ENCODE measurements around the gene SERTAD3. TPM values are rescaled to one million over a fixed set of nuclear protein-coding genes. Genes with fewer than 3 reads are reported as not detected.

Gene SERTAD3
- polyA plus RNA-seq, 1 donor (not counting 4 experiments of a cell fraction or from before 2014, with no cell fraction given) = 11.8 TPM

GRCh38 chr19:40397568-40397906 is 46.6 kb downstream of the SERTAD3 start:
- Histone ChIP-seq H3K9me1 (ENCODE audit: control insufficient read depth, extremely low read depth, insufficient read depth, low read length) (no peaks in the 10 kb centered on the region), H3K27ac (ENCODE audit: control insufficient read depth, insufficient read depth, low read length) (no peak overlapping the region), H3K4me1 (ENCODE audit: control insufficient read depth, extremely low read depth, insufficient read depth, low read length) (peaks cover 8% of the 10 kb centered on the region), H4K20me1 (ENCODE audit: control insufficient read depth, extremely low read depth, insufficient read depth, low read length) (no peaks in the 10 kb centered on the region), H2AFZ (ENCODE audit: control insufficient read depth, low read length) (no peak overlapping the region), H3K79me2 (ENCODE audit: control insufficient read depth, insufficient read depth, low read length) (no peaks in the 10 kb centered on the region), H3K9ac (ENCODE audit: control insufficient read depth, extremely low read depth, insufficient read depth, low read length) (no peak overlapping the region), H3K9me3 (ENCODE audit: control insufficient read depth, low read depth, low read length) (no peaks in the 10 kb centered on the region), H3K4me2 (ENCODE audit: control insufficient read depth, extremely low read depth, insufficient read depth, low read depth, low read length) (no peak overlapping the region), H3K27me3 (ENCODE audit: control insufficient read depth, extremely low read depth, insufficient read depth, low read length) (peaks cover 27% of the 10 kb centered on the region), H3K36me3 (ENCODE audit: control insufficient read depth in 2 of 2, extremely low read depth in 1 of 2, insufficient read depth in 2 of 2, low read length in 2 of 2) (no peaks in the 10 kb centered on the region), H3K4me3 (ENCODE audit: control insufficient read depth in 2 of 3, extremely low read depth in 1 of 3, insufficient read depth in 2 of 3, low read depth in 1 of 3, low read length in 3 of 3) (no peak overlapping the region)
- dilution Hi-C loops (cut with MboI; ENCODE audit: extremely low pct_ligation_motif_present, low sequenced_read_pairs) = no loop called here
- TF ChIP-seq EZH2 (IDR thresholded peaks at IDR 0.05; ENCODE audit: low read length) (no peak), CTCF (optimal IDR thresholded peaks at IDR 0.05 in 1 of 3, IDR thresholded peaks at IDR 0.05 in 1 of 3, conservative IDR thresholded peaks at IDR 0.05 in 1 of 3; ENCODE audit: extremely low read depth in 1 of 3, insufficient read depth in 2 of 3, low read length in 3 of 3) (no peak)
- FAIRE-seq (no peak), DNase-seq (ENCODE audit: low read depth, low spot score) (no peak)

DNA sequence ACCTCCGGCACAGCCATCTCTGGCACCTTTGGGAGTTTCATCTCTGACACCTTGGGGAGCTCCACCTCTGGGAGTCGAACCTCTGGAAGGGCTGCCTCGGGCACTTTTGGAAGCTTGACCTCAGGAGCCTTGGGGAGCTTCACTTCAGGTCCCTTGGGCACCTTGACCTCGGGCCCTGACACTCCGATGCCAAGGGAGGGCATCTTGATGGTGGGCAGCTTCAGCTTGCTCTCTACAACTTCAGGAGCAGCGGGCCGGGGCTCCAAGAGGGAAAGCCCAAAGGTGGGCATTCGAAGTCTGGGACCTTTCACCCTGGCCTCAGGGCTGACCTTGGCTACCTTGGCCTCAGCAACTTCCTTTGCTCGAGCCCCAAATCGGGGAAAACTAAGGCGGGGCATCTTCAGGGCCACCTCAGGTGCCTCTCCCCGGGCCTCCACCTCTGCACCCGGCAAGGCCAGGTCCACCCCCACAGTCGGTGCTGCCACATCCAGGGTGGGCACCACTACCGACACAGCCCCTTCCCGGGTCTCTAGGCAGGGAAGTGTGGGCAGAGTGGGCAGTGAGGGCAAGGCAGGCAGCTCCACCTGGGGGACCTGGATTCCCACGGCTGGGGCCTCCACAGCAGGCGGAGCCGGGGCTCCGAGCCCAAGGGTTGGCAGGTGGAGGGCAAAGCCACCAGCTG is 47.1 kb downstream of the SERTAD3 start:
- H3K9ac ChIP-seq (ENCODE audit: control insufficient read depth, extremely low read depth, insufficient read depth, low read length) = no peak overlapping the region
- no peak overlapping the region for H3K4me2 ChIP-seq (ENCODE audit: control insufficient read depth, extremely low read depth, insufficient read depth, low read depth, low read length)
- no peaks in the 10 kb centered on the region for H3K36me3 ChIP-seq (ENCODE audit: control insufficient read depth in 2 of 2, extremely low read depth in 1 of 2, insufficient read depth in 2 of 2, low read length in 2 of 2)
- H3K9me3 ChIP-seq (ENCODE audit: control insufficient read depth, low read depth, low read length) = no peaks in the 10 kb centered on the region
- no peak overlapping the region for H3K4me3 ChIP-seq (ENCODE audit: control insufficient read depth in 2 of 3, extremely low read depth in 1 of 3, insufficient read depth in 2 of 3, low read depth in 1 of 3, low read length in 3 of 3)
- dilution Hi-C loops (cut with MboI; ENCODE audit: extremely low pct_ligation_motif_present, low sequenced_read_pairs) = no loop called here
- H3K27ac ChIP-seq (ENCODE audit: control insufficient read depth, insufficient read depth, low read length) = no peak overlapping the region
- FAIRE-seq (no peak), DNase-seq (ENCODE audit: low read depth, low spot score) (no peak)
- H3K27me3 ChIP-seq (ENCODE audit: control insufficient read depth, extremely low read depth, insufficient read depth, low read length) = peaks cover 27% of the 10 kb centered on the region
- no peaks in the 10 kb centered on the region for H3K79me2 ChIP-seq (ENCODE audit: control insufficient read depth, insufficient read depth, low read length)
- no peaks in the 10 kb centered on the region for H3K9me1 ChIP-seq (ENCODE audit: control insufficient read depth, extremely low read depth, insufficient read depth, low read length)
- no peak overlapping the region for H2AFZ ChIP-seq (ENCODE audit: control insufficient read depth, low read length)
- no peaks in the 10 kb centered on the region for H4K20me1 ChIP-seq (ENCODE audit: control insufficient read depth, extremely low read depth, insufficient read depth, low read length)
- H3K4me1 ChIP-seq (ENCODE audit: control insufficient read depth, extremely low read depth, insufficient read depth, low read length) = peaks cover 8% of the 10 kb centered on the region
- TF ChIP-seq EZH2 (IDR thresholded peaks at IDR 0.05; ENCODE audit: low read length) (no peak), CTCF (optimal IDR thresholded peaks at IDR 0.05 in 1 of 3, IDR thresholded peaks at IDR 0.05 in 1 of 3, conservative IDR thresholded peaks at IDR 0.05 in 1 of 3; ENCODE audit: extremely low read depth in 1 of 3, insufficient read depth in 2 of 3, low read length in 3 of 3) (no peak)
